RWPE1 (cell line): ENCODE measurements around the gene HS6ST2.
A peak's percentile ranks its signal among the peaks of the same experiment; 100 is the strongest.
"Not testable (repeated sequence)": the region's sequence is repeated elsewhere in the genome, so short reads cannot be mapped to it uniquely, and the experiment has no call there.

Experiments
- CTCF ChIA-PET: fragments of 350-600 bp; sonication (Branson Sonifier 250); formaldehyde crosslinking; extraction: SDS; loops from one replicate; lab custom pipeline; 2021; lab: Yijun Ruan, JAX
- POLR2A ChIA-PET: fragments of 400-600 bp; formaldehyde crosslinking; extraction: SDS; loops from one replicate; lab custom pipeline; 2020; ENCODE audit warnings: antibody characterized with exemption; ENCODE audit not compliant: low non-redundant PET; lab: Yijun Ruan, JAX
- DNase-seq: peaks from one replicate; pipeline ENCODE4 v3.0.0; 2012; ENCODE audit warnings: low spot score
- H3K27ac ChIP-seq: fragments of 450-650 bp; 2 replicates; pipeline ENCODE4 v1.5.1; 2017
- CTCF ChIP-seq: fragments of 450-650 bp; conservative IDR thresholded peaks from 2 replicates; pipeline ENCODE4 v1.5.1; 2017; ENCODE audit warnings: low read depth, mild to moderate bottlenecking

Gene HS6ST2

GRCh38 chrX:132909643-132910042 is 48.8 kb downstream of the HS6ST2 start:
- POLR2A ChIA-PET, result no interaction called here
- H3K27ac ChIP-seq, result no peak overlapping the region
- peak; percentile 28 for DNase-seq
- CTCF ChIA-PET, result no interaction called here
- TF ChIP-seq CTCF, result no peak

GRCh38 chrX:132908891-132909290 is 49.5 kb downstream of the HS6ST2 start:
- DNase-seq, result no peak
- no peak overlapping the region for H3K27ac ChIP-seq
- TF ChIP-seq CTCF, result no peak
- ChIA-PET POLR2A (no interaction called here), CTCF (no interaction called here)

DNA sequence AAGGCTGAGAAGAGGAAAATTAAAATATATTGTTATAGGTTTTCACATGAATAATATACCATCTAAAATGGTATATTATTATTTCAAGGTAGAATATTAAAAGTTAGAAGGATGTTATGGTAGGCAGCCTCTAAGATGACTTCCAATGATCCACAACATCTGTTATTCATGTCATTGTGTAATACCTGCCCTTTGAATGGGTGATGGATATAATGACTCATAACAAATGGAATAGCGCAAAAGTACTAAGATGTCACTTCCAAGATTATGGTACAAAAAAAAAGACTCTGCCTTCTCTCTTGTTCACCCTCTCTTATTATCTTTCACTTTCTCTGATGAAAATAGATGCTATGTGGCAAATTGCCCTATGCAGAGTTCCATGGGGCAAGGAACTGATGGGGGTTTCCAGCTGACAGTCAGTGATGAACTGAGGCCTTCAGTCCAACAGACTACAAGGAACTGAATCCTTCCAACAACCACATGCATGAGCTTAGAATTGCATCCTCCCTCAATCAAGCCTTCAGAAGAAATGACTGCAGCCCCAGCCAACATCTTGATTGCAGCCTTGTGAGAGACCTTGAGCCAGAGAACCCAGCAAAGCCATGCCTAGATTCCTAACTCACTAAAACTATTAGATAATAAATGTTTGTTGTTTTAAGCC is 57.7 kb downstream of the HS6ST2 start:
- TF ChIP-seq CTCF, result no peak
- no peak overlapping the region for H3K27ac ChIP-seq
- DNase-seq, result peak; percentile 13
- ChIA-PET CTCF (no interaction called here), POLR2A (no interaction called here)

- no peak for TF ChIP-seq CTCF
- ChIA-PET POLR2A (no interaction called here), CTCF (no interaction called here)
- no peak overlapping the region for H3K27ac ChIP-seq
- DNase-seq, result no peak
These were observed 70.9 kb downstream of the HS6ST2 start for GRCh38 chrX:132887569-132887968.

- CTCF ChIA-PET, result no interaction called here
- no peak for TF ChIP-seq CTCF
- DNase-seq, result no peak
- POLR2A ChIA-PET, result no interaction called here
- no peak overlapping the region for H3K27ac ChIP-seq
These were observed 75.0 kb downstream of the HS6ST2 start for GRCh38 chrX:132883358-132883915.

DNA sequence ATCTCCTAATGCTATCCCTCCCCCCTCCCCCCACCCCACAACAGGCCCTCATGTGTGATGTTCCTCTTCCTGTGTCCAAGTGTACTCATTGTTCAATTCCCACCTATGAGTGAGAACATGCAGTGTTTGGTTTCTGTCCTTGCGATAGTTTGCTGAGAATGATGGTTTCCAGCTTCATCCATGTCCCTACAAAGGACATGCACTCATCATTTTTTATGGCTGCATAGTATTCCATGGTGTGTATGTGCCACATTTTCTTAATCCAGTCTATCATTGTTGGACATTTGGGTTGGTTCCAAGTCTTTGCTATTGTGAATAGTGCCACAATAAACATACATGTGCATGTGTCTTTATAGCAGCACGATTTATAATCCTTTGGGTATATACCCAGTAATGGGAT is 77.7 kb downstream of the HS6ST2 start:
- CTCF ChIA-PET, POLR2A ChIA-PET, H3K27ac ChIP-seq, DNase-seq: not testable (repeated sequence)

GRCh38 chrX:132877954-132878536 is 80.4 kb downstream of the HS6ST2 start:
- ChIA-PET CTCF (no interaction called here), POLR2A (no interaction called here)
- DNase-seq, result no peak
- TF ChIP-seq CTCF, result no peak
- no peak overlapping the region for H3K27ac ChIP-seq
